Measurements from ENCODE around the gene SLC25A34.

GRCh38 chr1:15722836-15723532 lies 13.1 kb upstream of the SLC25A34 start:
- TF ChIP-seq CTCF (IDR thresholded peaks at IDR 0.05; ENCODE audit: insufficient read depth, low read length) (no peak), REST (IDR thresholded peaks at IDR 0.05; ENCODE audit: insufficient replicate concordance, low read depth) (no peak), POLR2AphosphoS5 (IDR thresholded peaks at IDR 0.05; ENCODE audit: low read depth) (no peak), GABPA (IDR thresholded peaks at IDR 0.05; ENCODE audit: low read depth) (no peak), SPI1 (IDR thresholded peaks at IDR 0.05; ENCODE audit: borderline replicate concordance, low read depth) (no peak)

Measured in HL-60 (cell line).